K562 (cell line): ENCODE measurements around the gene YIF1A. TPM values are rescaled to one million over a fixed set of nuclear protein-coding genes. Genes with fewer than 3 reads are reported as not detected.

Experiments used
- ARID1B ChIP-seq: fragments of 450-650 bp; IDR thresholded peaks from 2 replicates; pipeline ENCODE4 v1.6.1; 2016; ENCODE audit warnings: antibody characterized with exemption, mild to moderate bottlenecking, inconsistent platforms
- ATF1 ChIP-seq, 2 experiments: fragments of 450-650 bp in 1 of 2; IDR thresholded peaks; 2 replicates each; pipeline ENCODE4 v1.6.1; 2016; ENCODE audit warnings: missing compliant biosample characterization in 1 of 2, missing genetic modification characterization in 1 of 2
- ATF7 ChIP-seq: fragments of 450-650 bp; IDR thresholded peaks from 2 replicates; pipeline ENCODE4 v1.7.1; 2014; ENCODE audit warnings: mild to moderate bottlenecking, moderate library complexity
- EP400 ChIP-seq: fragments of 450-650 bp; IDR thresholded peaks from 2 replicates; pipeline ENCODE4 v1.6.1; 2017; ENCODE audit warnings: antibody characterized with exemption, mild to moderate bottlenecking, moderate library complexity
- ESRRB ChIP-seq: fragments of 250-450 bp; sonication (Bioruptor Pico); IDR thresholded peaks from 2 replicates; pipeline ENCODE4 v1.5.0; 2020; ENCODE audit warnings: mild to moderate bottlenecking, moderate library complexity, borderline replicate concordance
- GABPB2 ChIP-seq: fragments of 250-450 bp; sonication (Bioruptor Pico); conservative IDR thresholded peaks from 2 replicates; pipeline ENCODE4 v1.5.1; 2021; ENCODE audit warnings: mild to moderate bottlenecking
- HDAC2 ChIP-seq: fragments of 450-650 bp; IDR thresholded peaks from 2 replicates; pipeline ENCODE4 v1.6.1; 2016; ENCODE audit warnings: mild to moderate bottlenecking
- HDAC8 ChIP-seq: fragments of 450-650 bp; IDR thresholded peaks from 2 replicates; pipeline ENCODE4 v1.6.1; 2016; ENCODE audit warnings: mild to moderate bottlenecking, missing genetic modification characterization, moderate library complexity, missing compliant biosample characterization
- KDM5B ChIP-seq: fragments of 200-600 bp; sonication (generic); IDR thresholded peaks from 2 replicates; pipeline ENCODE4 v1.6.1; 2012; ENCODE audit warnings: low read depth, mild to moderate bottlenecking, moderate library complexity, low read length, control low read depth, inconsistent platforms; ENCODE audit not compliant: insufficient replicate concordance
- NR2F6 ChIP-seq: fragments of 450-650 bp; formaldehyde crosslinking; IDR thresholded peaks from 2 replicates; pipeline ENCODE4 v1.4.0; 2020; ENCODE audit warnings: mild to moderate bottlenecking
- POLR2B ChIP-seq: fragments of 450-650 bp; IDR thresholded peaks from 2 replicates; pipeline ENCODE4 v1.6.1; 2018; ENCODE audit warnings: low read depth; ENCODE audit not compliant: partially characterized antibody
- POLR2H ChIP-seq: IDR thresholded peaks from 2 replicates; pipeline ENCODE4 v1.6.1; 2016; ENCODE audit warnings: missing genetic modification characterization, low read depth, mild to moderate bottlenecking, control low read depth, missing compliant biosample characterization, moderate library complexity
- ZNF347 ChIP-seq: fragments of 450-650 bp; formaldehyde crosslinking; IDR thresholded peaks from 2 replicates; pipeline ENCODE4 v1.4.0; 2020; ENCODE audit warnings: low read depth, mild to moderate bottlenecking, moderate library complexity
- ZNF766 ChIP-seq: fragments of 200-800 bp; sonication (Bioruptor generic); conservative IDR thresholded peaks from 2 replicates; pipeline ENCODE4 v1.6.1; 2016; ENCODE audit warnings: missing genetic modification characterization, missing compliant biosample characterization
- polyA plus RNA-seq, 8 experiments: library from polyadenylated mRNA; depleted of rRNA in 4 of 8; stranded (reverse) in 5 of 8; unstranded in 3 of 8; fragments of >200 nt; fragmentation: Nextera tagmentation in 2 of 8; fragmentation: Illumina TruSeq in 1 of 8; extraction: Ambion mirVana in 2 of 8; extraction: Trizol in 1 of 8; gene quantifications; 2 replicates each; pipeline versions ENCODE4 v1.2.1 to v1.2.3, GENCODE V29; 2011 to 2014; ENCODE audit warnings: inconsistent platforms in 1 of 8, missing spikeins in 1 of 8
- total RNA-seq, 7 experiments: library from RNA; depleted of rRNA in 6 of 7; stranded (reverse); fragments of >200 nt in 6 of 7; fragmentation: Illumina TruSeq in 2 of 7; extraction: Trizol in 2 of 7; gene quantifications; 2 replicates each; pipeline versions ENCODE4 v1.2.1 to v1.2.3, GENCODE V29; 2011 to 2021; ENCODE audit warnings: low replicate concordance in 1 of 7
- TF ChIP-seq, protein P1 (sequence below): fragments of 200-800 bp; sonication (Bioruptor generic); IDR thresholded peaks from 2 replicates; pipeline ENCODE4 v1.6.1; 2017; ENCODE audit warnings: missing genetic modification characterization, missing compliant biosample characterization

The YIF1A gene
- total and polyA plus RNA-seq, 9 of the 15 experiments (the other 6 are each of a cell fraction or from before 2014, with no cell fraction given): 8.6 to 121 (median 77.2) TPM

DNA sequence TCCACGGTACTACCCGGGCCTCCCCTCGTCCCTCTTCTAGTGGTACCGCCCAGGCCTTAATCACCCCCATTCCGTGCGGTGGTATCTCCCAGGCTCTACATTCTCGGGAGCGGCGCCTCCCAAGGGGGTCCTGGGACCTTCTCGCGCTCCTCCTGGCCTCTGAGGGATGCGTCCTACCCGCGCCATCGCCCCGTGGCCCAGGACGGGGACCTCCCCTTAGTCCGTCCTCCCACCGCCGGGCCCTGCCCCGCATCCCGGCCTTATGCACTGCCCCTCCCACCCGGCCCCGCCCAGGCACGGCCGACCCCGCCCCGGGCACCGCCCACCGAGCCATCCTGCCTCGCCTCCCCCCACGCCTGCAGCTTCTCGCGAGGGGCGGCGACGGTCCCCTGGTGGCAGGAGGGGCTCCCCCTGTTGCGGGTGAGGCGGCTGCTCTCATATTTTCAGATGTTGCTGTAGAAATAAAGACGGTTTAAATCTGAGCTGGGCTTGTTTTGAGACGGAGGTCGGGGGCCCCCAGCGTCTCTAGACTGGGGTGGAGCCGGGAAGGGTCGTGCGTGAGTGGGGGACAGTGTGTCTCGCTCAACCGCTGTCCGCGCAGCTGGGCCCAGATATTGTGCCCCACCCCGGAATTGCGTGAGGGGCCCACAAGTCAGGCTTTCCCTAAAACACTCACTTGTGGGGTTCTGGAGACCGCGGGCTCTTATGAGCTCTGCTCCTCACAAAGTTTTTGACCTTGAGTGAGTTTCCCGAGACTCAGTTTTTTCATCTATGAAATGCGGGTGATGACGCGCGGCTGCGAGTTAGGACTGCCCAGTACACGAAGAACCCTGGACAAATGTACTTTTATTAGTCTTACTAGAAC lies 21.3 kb downstream of the YIF1A start (continued):
- TF ChIP-seq, protein P1, sequence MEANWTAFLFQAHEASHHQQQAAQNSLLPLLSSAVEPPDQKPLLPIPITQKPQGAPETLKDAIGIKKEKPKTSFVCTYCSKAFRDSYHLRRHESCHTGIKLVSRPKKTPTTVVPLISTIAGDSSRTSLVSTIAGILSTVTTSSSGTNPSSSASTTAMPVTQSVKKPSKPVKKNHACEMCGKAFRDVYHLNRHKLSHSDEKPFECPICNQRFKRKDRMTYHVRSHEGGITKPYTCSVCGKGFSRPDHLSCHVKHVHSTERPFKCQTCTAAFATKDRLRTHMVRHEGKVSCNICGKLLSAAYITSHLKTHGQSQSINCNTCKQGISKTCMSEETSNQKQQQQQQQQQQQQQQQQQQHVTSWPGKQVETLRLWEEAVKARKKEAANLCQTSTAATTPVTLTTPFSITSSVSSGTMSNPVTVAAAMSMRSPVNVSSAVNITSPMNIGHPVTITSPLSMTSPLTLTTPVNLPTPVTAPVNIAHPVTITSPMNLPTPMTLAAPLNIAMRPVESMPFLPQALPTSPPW (CRISPR knock-in tag): peak; percentile 92
- TF ChIP-seq EP400 (peak; percentile 69), GABPB2 (no peak), HDAC2 (0 out of 2 replicates have a peak, but pooled peaks have one; percentile 67), NR2F6 (CRISPR knock-in tag) (no peak), ATF7 (peak; percentile 98), ATF1 (CRISPR knock-in tag; IDR thresholded peaks at IDR 0.05) (no peak), ATF1 (tag; IDR thresholded peaks at IDR 0.05) (no peak), ESRRB (CRISPR knock-in tag) (0 out of 2 replicates have a peak, but pooled peaks have one; percentile 15), ZNF766 (CRISPR knock-in tag) (0 out of 2 replicates have a peak, but pooled peaks have one; percentile 13), POLR2B (peak; percentile 46), ZNF347 (CRISPR knock-in tag) (no peak), KDM5B (peak; percentile 41), HDAC8 (tag) (peak; percentile 51; the same call in 1 of the 2 replicates), ARID1B (0 out of 2 replicates have a peak, but pooled peaks have one; percentile 31), POLR2H (no peak; the same call in 1 of the 2 replicates)
